Measurements from ENCODE around the gene CTNNBIP1. TPM values are rescaled to one million over a fixed set of nuclear protein-coding genes. Genes with fewer than 3 reads are reported as not detected.
A peak's percentile ranks its signal among the peaks of the same experiment; 100 is the strongest.

The CTNNBIP1 gene
- total and polyA plus RNA-seq, 2 of the 8 experiments (the other 6 are each of a cell fraction or from before 2014, with no cell fraction given): 40.9 to 46.6 TPM

DNA sequence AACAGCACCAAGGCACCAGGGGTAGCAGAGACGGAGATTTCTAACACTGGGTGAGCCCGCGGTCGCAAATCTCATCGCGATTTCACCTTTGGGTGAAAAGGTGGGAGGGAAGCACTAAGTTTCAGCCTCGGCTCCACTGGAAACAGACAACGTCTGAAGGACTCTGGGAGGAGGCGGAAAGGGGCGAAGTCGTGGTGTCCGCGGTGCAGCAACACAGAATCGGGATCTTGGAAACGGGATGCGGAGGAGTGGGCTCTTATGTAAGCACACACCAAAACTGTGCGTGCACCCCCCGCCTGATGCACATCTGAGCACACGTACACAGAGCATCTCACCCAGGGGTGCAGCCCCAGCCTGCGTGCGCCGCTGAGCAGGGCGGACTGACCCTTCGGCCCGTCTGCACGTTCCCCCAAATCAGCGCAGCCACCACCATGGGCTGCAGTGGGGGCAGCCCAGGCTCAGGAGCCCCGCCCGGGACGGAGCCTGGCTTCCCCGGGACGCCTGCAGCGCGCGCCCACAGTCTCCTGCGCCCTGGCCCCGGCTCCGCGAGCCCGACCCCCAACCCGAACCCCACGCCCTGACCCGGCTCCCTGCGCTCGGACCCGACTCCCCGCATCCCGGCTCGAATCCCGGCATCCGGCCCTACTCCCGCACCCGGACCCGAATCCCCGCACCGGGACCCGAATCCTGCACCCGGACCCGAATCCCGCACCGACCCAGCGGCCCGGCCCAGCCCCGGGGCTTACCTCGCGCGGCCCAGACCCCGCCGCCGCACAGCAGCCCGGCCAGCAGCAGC, 87.0 kb downstream of the CTNNBIP1 start:
- H3K27ac ChIP-seq (ENCODE audit: low read depth, low read length): no peak overlapping the region; the same call in 1 of the 2 replicates
- no peak overlapping the region for H2BK15ac ChIP-seq (ENCODE audit: low read length)
- peaks cover 17% of the 10 kb centered on the region for H3K23me2 ChIP-seq (ENCODE audit: low read depth, low read length)
- H4K20me1 ChIP-seq (replicated peaks in 1 of 2; ENCODE audit: control insufficient read depth in 1 of 2, insufficient read depth in 2 of 2, low read length in 2 of 2): peaks cover 0 to 6% of the 10 kb centered on the region in 2 experiments
- peak overlapping the region; percentile 58 to 91 (median 78) for H3K4me3 ChIP-seq (ENCODE audit: extremely low read depth in 1 of 4, insufficient read depth in 2 of 4, low read depth in 3 of 4, low read length in 4 of 4)
- peaks cover 4 to 18% (median 13%) of the 10 kb centered on the region in 4 experiments for H3K4me1 ChIP-seq (replicated peaks in 1 of 4; ENCODE audit: control insufficient read depth in 3 of 4, insufficient read depth in 4 of 4, low read length in 3 of 4)
- H2AK5ac ChIP-seq (ENCODE audit: low read depth, low read length): no peak overlapping the region
- no peak overlapping the region for H2BK120ac ChIP-seq (replicated peaks; ENCODE audit: low read depth, low read length)
- no peak overlapping the region for H3K14ac ChIP-seq (ENCODE audit: insufficient read length)
- peak overlapping the region; percentile 35; the same call in 1 of the 2 replicates for H2BK5ac ChIP-seq (ENCODE audit: low read depth, low read length)
- H4K8ac ChIP-seq (ENCODE audit: extremely low read depth, insufficient read depth, low read length): peak overlapping the region; percentile 93; the same call in 1 of the 2 replicates
- H3K9ac ChIP-seq (replicated peaks in 1 of 4; ENCODE audit: extremely low read depth in 1 of 4, low read depth in 3 of 4, low read length in 3 of 4): peak overlapping the region; percentile 67 to 89 (median 74); a peak in 6 of 7 replicates
- H3K18ac ChIP-seq (ENCODE audit: extremely low read depth, low read length): peak overlapping the region; percentile 71
- H2BK12ac ChIP-seq (ENCODE audit: low read depth, low read length): 0 out of 2 replicates have a peak overlapping the region, but pooled peaks have one; percentile 60
- no peak overlapping the region for H2AFZ ChIP-seq (ENCODE audit: low read length)
- peak overlapping the region; percentile 91 to 93 for H3K4me2 ChIP-seq (ENCODE audit: insufficient read depth in 1 of 2, low read depth in 2 of 2, low read length in 2 of 2)
- peak overlapping the region; percentile 48 for H3K56ac ChIP-seq (replicated peaks; ENCODE audit: insufficient read length, low read depth, low read length)
- H3K9me3 ChIP-seq (ENCODE audit: insufficient read depth in 2 of 2, low read depth in 1 of 2, low read length in 1 of 2): no peaks in the 10 kb centered on the region
- H3K4ac ChIP-seq (replicated peaks; ENCODE audit: insufficient read length, low read depth, low read length): no peak overlapping the region
- no peaks in the 10 kb centered on the region for H3K36me3 ChIP-seq (ENCODE audit: control insufficient read depth in 2 of 4, insufficient read depth in 4 of 4, low read length in 3 of 4)
- H4K5ac ChIP-seq (ENCODE audit: insufficient read length, low read depth, low read length): peak overlapping the region; percentile 40
- no peak overlapping the region for H3K23ac ChIP-seq (ENCODE audit: insufficient read length)
- no peak overlapping the region for H2BK20ac ChIP-seq (ENCODE audit: low read length)
- peaks cover 0 to 15% (median 14%) of the 10 kb centered on the region in 4 experiments; a peak in 6 of 7 replicates for H3K27me3 ChIP-seq (replicated peaks in 1 of 4; ENCODE audit: control insufficient read depth in 3 of 4, extremely low read depth in 1 of 4, insufficient read depth in 3 of 4, low read length in 3 of 4)
- peaks cover 6 to 50% of the 10 kb centered on the region in 2 experiments for H3K79me2 ChIP-seq (ENCODE audit: control insufficient read depth in 1 of 2, insufficient read depth in 2 of 2, low read length in 2 of 2)
- no peak for DNase-seq (ENCODE audit: low read depth in 1 of 2, low spot score in 2 of 2)
- H4K91ac ChIP-seq (replicated peaks; ENCODE audit: insufficient read length, low read length): peak overlapping the region; percentile 61
- 0% methylated on average over 65 of the region's 71 CpGs; no CpG with 5 or more reads in 1 of the 2 experiments for WGBS, 2 experiments (ENCODE audit: extremely low coverage in 1 of 2, insufficient coverage in 1 of 2, insufficient read length in 1 of 2, insufficient replicate concordance in 2 of 2, low coverage in 1 of 2, low lambda C conversion rate in 2 of 2, missing lambda C conversion rate in 1 of 2)
- H3K79me1 ChIP-seq (ENCODE audit: low read depth, low read length): no peaks in the 10 kb centered on the region; the same call in none of the 2 replicates
- no peak for FAIRE-seq
- POLR2A ChIA-PET (ENCODE audit: partially characterized antibody): interaction anchor here (0.8 to 1.0 kb wide), 3 partner anchors 15 to 38 kb away, joined by 3 to 4 read pairs (median 3); no protein-coding TSS in a partner anchor
- CTCF ChIA-PET (ENCODE audit: partially characterized antibody): interaction anchor here (0.9 to 3.7 kb wide), 4 partner anchors 21 to 38 kb away, joined by 3 to 16 read pairs (median 3); no protein-coding TSS in a partner anchor
- TF ChIP-seq ASH2L (IDR thresholded peaks at IDR 0.05; ENCODE audit: low read length) (peak; percentile 59), RFX5 (IDR thresholded peaks at IDR 0.05; ENCODE audit: borderline replicate concordance, low read depth, low read length) (no peak), BACH1 (IDR thresholded peaks at IDR 0.05; ENCODE audit: low read length) (no peak), RXRA (IDR thresholded peaks at IDR 0.05; ENCODE audit: insufficient read depth, low read depth, low read length) (no peak), POLR2AphosphoS5 (IDR thresholded peaks at IDR 0.05; ENCODE audit: low read depth, low read length) (peak; percentile 13; the same call in 1 of the 2 replicates), KDM4A (IDR thresholded peaks at IDR 0.05; ENCODE audit: low read depth, low read length, severe bottlenecking) (peak; percentile 79), ZNF274 (IDR thresholded peaks at IDR 0.05; ENCODE audit: borderline replicate concordance, extremely low read depth, low read length) (no peak), SUZ12 (IDR thresholded peaks at IDR 0.05; ENCODE audit: low read length) (no peak), CBX5 (IDR thresholded peaks at IDR 0.05; ENCODE audit: low read depth, low read length) (no peak), KDM5A (IDR thresholded peaks at IDR 0.05; ENCODE audit: low read length) (no peak), CHD2 (IDR thresholded peaks at IDR 0.05; ENCODE audit: low read length) (no peak), JUND (IDR thresholded peaks at IDR 0.05; ENCODE audit: low read length) (no peak)
